GM12892 (cell line): ENCODE measurements around the gene JAG1.

Source experiments
- POLR2A ChIP-seq: IDR thresholded peaks from 2 replicates; pipeline ENCODE4 v1.6.1; 2011; ENCODE audit warnings: low read depth, low read length, control low read depth
- TAF1 ChIP-seq: IDR thresholded peaks from 2 replicates; pipeline ENCODE4 v1.6.1; 2011; ENCODE audit warnings: low read depth, mild to moderate bottlenecking, control low read depth, low read length, borderline replicate concordance

DNA sequence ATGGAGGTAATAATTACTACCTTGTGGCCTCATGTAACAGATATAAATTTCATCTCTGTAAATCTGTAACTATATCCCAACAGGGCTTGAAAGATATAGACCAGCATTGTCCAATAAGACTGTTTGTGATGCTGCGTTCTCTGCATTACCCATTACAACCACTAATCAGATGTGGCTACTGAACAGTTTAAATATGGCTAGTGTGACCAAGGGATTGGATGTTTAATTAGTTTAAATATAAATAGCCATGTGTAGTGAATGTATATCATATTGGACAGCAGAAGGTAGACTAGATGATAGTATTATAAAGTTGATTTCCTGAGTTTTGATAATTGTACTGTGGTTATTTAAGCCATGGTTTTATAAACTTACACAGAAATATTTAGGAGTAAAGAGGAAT lies 27.8 kb upstream of the JAG1 start:
- TF ChIP-seq POLR2A (no peak), TAF1 (no peak)
